CD4-positive, alpha-beta memory T cell (primary cell): ENCODE data around the gene CALHM5. TPM values are rescaled to one million over a fixed set of nuclear protein-coding genes. Genes with fewer than 3 reads are reported as not detected.

Source experiments
- CTCF ChIA-PET: fragments of 350-600 bp; sonication (Branson Sonifier 250); formaldehyde crosslinking; loops from one replicate; lab custom pipeline; 2021; ENCODE audit warnings: inconsistent platforms; ENCODE audit not compliant: partially characterized antibody; lab: Charles Lee
- POLR2A ChIA-PET: fragments of 350-600 bp; sonication (Branson Sonifier 250); formaldehyde crosslinking; loops from one replicate; lab custom pipeline; 2021; ENCODE audit not compliant: partially characterized antibody; lab: Charles Lee
- DNase-seq, 5 donors: peaks; one replicate each; pipeline versions ENCODE4 v3.0.0 to v3.0.0-alpha.2; 2020 to 2022; ENCODE audit warnings: mixed read lengths in 1 of 5
- H3K27ac ChIP-seq: one replicate; pipeline ENCODE4 v1.7.0; 2013; ENCODE audit warnings: low read depth, low read length
- H3K27me3 ChIP-seq: 2 replicates; pipeline ENCODE4 v1.7.0; 2013; ENCODE audit warnings: mild to moderate bottlenecking, low read length, moderate library complexity; ENCODE audit not compliant: insufficient read depth
- H3K36me3 ChIP-seq: 2 replicates; pipeline ENCODE4 v1.7.0; 2013; ENCODE audit warnings: mild to moderate bottlenecking, low read length, moderate library complexity; ENCODE audit not compliant: insufficient read depth
- H3K4me1 ChIP-seq: 2 replicates; pipeline ENCODE4 v1.7.0; 2013; ENCODE audit warnings: mild to moderate bottlenecking, low read length, moderate library complexity; ENCODE audit not compliant: insufficient read depth
- H3K4me3 ChIP-seq, 2 donors: one replicate each; pipeline ENCODE4 v1.7.0; 2013; ENCODE audit warnings: low read length in 2 of 2, mild to moderate bottlenecking in 1 of 2
- H3K9me3 ChIP-seq, 2 donors: one replicate each; pipeline ENCODE4 v1.7.0; 2013; ENCODE audit warnings: low read length in 2 of 2, control low read depth in 1 of 2; ENCODE audit not compliant: control insufficient read depth in 1 of 2
- H3K27ac Mint-ChIP-seq, 7 donors: one replicate each; pipeline ENCODE4 v1.8.0; 2020 to 2021; ENCODE audit warnings: mixed read lengths in 7 of 7, mild to moderate bottlenecking in 6 of 7, inconsistent platforms in 3 of 7, moderate library complexity in 3 of 7
- H3K27me3 Mint-ChIP-seq, 2 donors: one replicate each; pipeline ENCODE4 v1.8.0; 2020 to 2021; ENCODE audit warnings: mixed read lengths in 2 of 2
- H3K36me3 Mint-ChIP-seq, 2 donors: one replicate each; pipeline ENCODE4 v1.8.0; 2020 to 2021; ENCODE audit warnings: mixed read lengths in 2 of 2, inconsistent platforms in 1 of 2, mild to moderate bottlenecking in 1 of 2
- H3K4me1 Mint-ChIP-seq, 4 donors: one replicate each; pipeline ENCODE4 v1.8.0; 2020 to 2021; ENCODE audit warnings: mixed read lengths in 4 of 4, mild to moderate bottlenecking in 1 of 4
- H3K4me3 Mint-ChIP-seq, 8 donors: one replicate each; pipeline ENCODE4 v1.8.0; 2020 to 2021; ENCODE audit warnings: mixed read lengths in 8 of 8, mild to moderate bottlenecking in 7 of 8, moderate library complexity in 6 of 8, inconsistent platforms in 3 of 8
- H3K9me3 Mint-ChIP-seq, 8 donors: one replicate each; pipeline ENCODE4 v1.8.0; 2020 to 2021; ENCODE audit warnings: mixed read lengths in 8 of 8, mild to moderate bottlenecking in 5 of 8, inconsistent platforms in 3 of 8, moderate library complexity in 1 of 8
- intact Hi-C: fragments of 100-400 bp; cut with micrococcal nuclease; formaldehyde crosslinking; loops from one replicate; pipeline ENCODE4 v1.15.1; 2023
- polyA plus RNA-seq, 2 donors: library from polyadenylated mRNA; unstranded; fragments of 300-500 nt; fragmentation: Illumina TruSeq; gene quantifications; one replicate each; pipeline ENCODE4 v1.2.3, GENCODE V29; 2021
- total RNA-seq, 2 experiments: library from RNA; stranded (reverse); gene quantifications; one replicate each; pipeline ENCODE4 v1.2.3, GENCODE V29; 2021

CALHM5 gene
- not detected for total RNA-seq
- polyA plus RNA-seq = not detected

- CTCF ChIA-PET = interaction anchor here (0.7 to 6.4 kb wide), 5 partner anchors 9 to 224 kb away, joined by 3 to 34 read pairs (median 3); no protein-coding TSS in a partner anchor
- Mint-ChIP-seq H3K4me1 (no peaks in the 10 kb centered on the region), H3K4me3 (no peak within 1 kb of the TSS), H3K36me3 (no peaks in the 10 kb centered on the region), H3K27ac (peak within 1 kb of the TSS in 2 of 7 donors; percentile 48 to 59), H3K27me3 (peaks cover 4 to 6% of the 10 kb centered on the region in 2 donors), H3K9me3 (peaks cover 0 to 10% (median 6%) of the 10 kb centered on the region in 8 donors)
- Histone ChIP-seq H3K36me3 (no peaks in the 10 kb centered on the region), H3K9me3 (no peaks in the 10 kb centered on the region), H3K4me3 (no peak within 1 kb of the TSS), H3K4me1 (no peaks in the 10 kb centered on the region), H3K27ac (no peak within 1 kb of the TSS), H3K27me3 (no peaks in the 10 kb centered on the region)
- POLR2A ChIA-PET = no interaction called here
- no peak for DNase-seq
- intact Hi-C loops = no loop called here
Measured at GRCh38 chr6:116511424-116512110, at the start of gene CALHM5. CALHM5 (plus strand) TSS chr6:116511639; CDS start chr6:116511697, 58 bp downstream.

- peak overlapping the region; percentile 26 to 54 for H3K4me3 ChIP-seq
- no peaks in the 10 kb centered on the region for H3K9me3 ChIP-seq
- Mint-ChIP-seq H3K9me3 (peaks cover 0 to 3% (median 0%) of the 10 kb centered on the region in 8 donors), H3K4me1 (peaks cover 12 to 37% (median 34%) of the 10 kb centered on the region in 4 donors), H3K27ac (peak overlapping the region in 6 of 7 donors; percentile 14 to 87 (median 68)), H3K36me3 (no peaks in the 10 kb centered on the region), H3K4me3 (peak overlapping the region; percentile 72 to 87 (median 82)), H3K27me3 (peaks cover 10 to 17% of the 10 kb centered on the region in 2 donors)
- intact Hi-C loops = no loop called here
- H3K4me1 ChIP-seq = peaks cover 14% of the 10 kb centered on the region
- H3K36me3 ChIP-seq = no peaks in the 10 kb centered on the region
- peak; percentile 46 to 68 (median 60) for DNase-seq
- H3K27me3 ChIP-seq = no peaks in the 10 kb centered on the region
- no peak overlapping the region for H3K27ac ChIP-seq
- ChIA-PET CTCF (no interaction called here), POLR2A (no interaction called here)
Measured at GRCh38 chr6:116461932-116462885, 49.2 kb upstream of the CALHM5 start.

- no peak overlapping the region for H3K4me3 ChIP-seq
- peaks cover 20% of the 10 kb centered on the region for H3K4me1 ChIP-seq
- Mint-ChIP-seq H3K4me1 (peaks cover 14 to 40% (median 38%) of the 10 kb centered on the region in 4 donors), H3K27ac (no peak overlapping the region), H3K27me3 (peaks cover 8 to 17% of the 10 kb centered on the region in 2 donors), H3K36me3 (no peaks in the 10 kb centered on the region), H3K4me3 (peak overlapping the region in 6 of 8 donors; percentile 7 to 82 (median 77)), H3K9me3 (peaks cover 0 to 3% (median 0%) of the 10 kb centered on the region in 8 donors)
- no peak for DNase-seq
- no peaks in the 10 kb centered on the region for H3K27me3 ChIP-seq
- H3K9me3 ChIP-seq = no peaks in the 10 kb centered on the region
- H3K27ac ChIP-seq = no peak overlapping the region
- ChIA-PET POLR2A (no interaction called here), CTCF (no interaction called here)
- intact Hi-C loops = no loop called here
- H3K36me3 ChIP-seq = no peaks in the 10 kb centered on the region
Measured at GRCh38 chr6:116463301-116463700, 48.1 kb upstream of the CALHM5 start.

GRCh38 chr6:116465246-116465645 is 46.2 kb upstream of the CALHM5 start:
- Mint-ChIP-seq H3K36me3 (no peaks in the 10 kb centered on the region), H3K4me3 (peak overlapping the region in 1 of 8 donors; percentile 35), H3K4me1 (peaks cover 14 to 40% (median 35%) of the 10 kb centered on the region in 4 donors), H3K27me3 (peaks cover 10 to 12% of the 10 kb centered on the region in 2 donors), H3K9me3 (no peaks in the 10 kb centered on the region), H3K27ac (peak overlapping the region in 4 of 7 donors; percentile 37 to 77 (median 52))
- Histone ChIP-seq H3K27me3 (no peaks in the 10 kb centered on the region), H3K27ac (no peak overlapping the region), H3K36me3 (no peaks in the 10 kb centered on the region), H3K9me3 (no peaks in the 10 kb centered on the region), H3K4me3 (no peak overlapping the region), H3K4me1 (peaks cover 20% of the 10 kb centered on the region)
- POLR2A ChIA-PET = no interaction called here
- no peak for DNase-seq
- CTCF ChIA-PET = no interaction called here
- intact Hi-C loops = no loop called here

GRCh38 chr6:116467096-116467495 is 44.3 kb upstream of the CALHM5 start:
- H3K4me1 ChIP-seq = peaks cover 12% of the 10 kb centered on the region
- CTCF ChIA-PET = interaction anchor here (1.1 kb wide), 1 partner anchor 67 kb away, joined by 3 read pairs; no protein-coding TSS in a partner anchor
- no peaks in the 10 kb centered on the region for H3K9me3 ChIP-seq
- no peaks in the 10 kb centered on the region for H3K27me3 ChIP-seq
- no peak overlapping the region for H3K27ac ChIP-seq
- H3K4me1 Mint-ChIP-seq = peaks cover 10 to 28% (median 24%) of the 10 kb centered on the region in 4 donors
- no peaks in the 10 kb centered on the region for H3K9me3 Mint-ChIP-seq
- POLR2A ChIA-PET = no interaction called here
- H3K36me3 ChIP-seq = no peaks in the 10 kb centered on the region
- H3K4me3 ChIP-seq = no peak overlapping the region
- peaks cover 6 to 10% of the 10 kb centered on the region in 2 donors for H3K27me3 Mint-ChIP-seq
- no peaks in the 10 kb centered on the region for H3K36me3 Mint-ChIP-seq
- intact Hi-C loops = no loop called here
- no peak for DNase-seq
- H3K27ac Mint-ChIP-seq = peak overlapping the region in 5 of 7 donors; percentile 18 to 90 (median 54)
- peak overlapping the region in 1 of 8 donors; percentile 2 for H3K4me3 Mint-ChIP-seq

GRCh38 chr6:116467514-116467913 is 43.9 kb upstream of the CALHM5 start:
- no peak overlapping the region for H3K4me3 ChIP-seq
- peaks cover 10% of the 10 kb centered on the region for H3K4me1 ChIP-seq
- peak overlapping the region in 5 of 7 donors; percentile 9 to 81 (median 46) for H3K27ac Mint-ChIP-seq
- no peak overlapping the region for H3K27ac ChIP-seq
- intact Hi-C loops = no loop called here
- peak in 2 of 5 donors; percentile 24 to 31 for DNase-seq
- no peaks in the 10 kb centered on the region for H3K36me3 ChIP-seq
- no peaks in the 10 kb centered on the region for H3K36me3 Mint-ChIP-seq
- no peaks in the 10 kb centered on the region for H3K9me3 ChIP-seq
- no peak overlapping the region for H3K4me3 Mint-ChIP-seq
- H3K4me1 Mint-ChIP-seq = peaks cover 10 to 27% (median 23%) of the 10 kb centered on the region in 4 donors
- H3K27me3 ChIP-seq = no peaks in the 10 kb centered on the region
- H3K9me3 Mint-ChIP-seq = no peaks in the 10 kb centered on the region
- CTCF ChIA-PET = interaction anchor here (1.1 kb wide), 1 partner anchor 66 kb away, joined by 3 read pairs; no protein-coding TSS in a partner anchor
- POLR2A ChIA-PET = no interaction called here
- peaks cover 4 to 10% of the 10 kb centered on the region in 2 donors for H3K27me3 Mint-ChIP-seq
